HG03432 (cell line): ENCODE results near the gene PPIP5K2.

Experiments used
- ATAC-seq: cut with Tn5 transposase; IDR thresholded peaks from one replicate; pipeline ENCODE4 v1.9.1; 2021; ENCODE audit warnings: mild to moderate bottlenecking, moderate library complexity; ENCODE audit not compliant: unreplicated experiment

PPIP5K2 gene

DNA sequence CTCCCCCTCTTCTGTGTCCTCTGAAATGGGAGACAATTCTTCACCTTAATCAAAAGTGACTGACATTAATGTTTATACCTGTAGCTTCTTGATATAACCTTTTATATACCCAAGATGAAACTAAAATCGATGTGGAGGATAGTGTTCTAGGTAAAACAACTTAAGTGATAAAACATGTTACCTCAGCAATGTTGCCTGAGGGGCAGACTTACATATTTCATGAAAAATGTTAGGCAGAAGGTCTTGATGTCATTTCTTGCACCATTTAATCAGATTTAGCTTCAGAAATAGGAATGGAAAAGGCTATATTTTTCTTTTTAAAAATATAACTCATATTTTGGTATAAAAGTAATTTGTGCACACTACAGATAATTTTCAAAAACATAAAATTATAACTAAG lies 115.8 kb downstream of the PPIP5K2 start:
- ATAC-seq: no peak

DNA sequence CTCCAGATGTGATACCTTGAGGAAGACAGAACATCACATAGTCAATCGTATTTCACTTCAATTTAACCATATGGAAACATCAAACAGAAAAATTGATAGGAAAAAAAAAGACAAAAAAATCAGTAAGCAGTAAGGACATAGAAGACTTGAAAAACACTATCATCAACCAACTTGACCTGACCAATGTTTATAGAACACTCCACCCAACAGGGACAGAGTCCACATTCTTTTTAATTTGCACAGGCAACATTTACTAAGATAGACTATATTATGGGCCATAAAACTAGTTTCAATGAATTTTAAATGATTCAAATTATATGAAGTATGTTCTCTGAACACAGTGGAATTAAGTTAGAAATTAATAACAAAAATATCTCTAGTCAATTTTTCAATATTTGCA lies 117.7 kb downstream of the PPIP5K2 start:
- no peak for ATAC-seq

DNA sequence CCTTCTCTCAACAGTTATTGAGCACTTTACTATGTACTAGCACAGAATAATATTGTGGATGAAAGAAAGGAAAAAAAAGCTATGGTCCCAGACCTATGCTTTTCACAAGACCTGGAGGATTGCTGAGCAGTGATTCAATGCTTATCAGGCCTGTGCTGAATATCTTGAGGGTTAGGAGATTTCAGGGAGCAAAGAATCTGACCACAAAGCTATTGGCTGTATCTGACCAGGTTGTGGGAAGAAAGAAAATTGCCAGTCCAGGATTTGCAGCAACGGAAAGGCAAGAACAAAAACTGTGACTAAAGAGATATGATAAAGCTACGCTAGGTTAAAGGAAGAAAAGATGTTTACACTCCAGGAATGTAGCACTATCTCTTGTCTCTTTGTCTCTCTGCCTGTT lies 123.6 kb downstream of the PPIP5K2 start:
- ATAC-seq: no peak

DNA sequence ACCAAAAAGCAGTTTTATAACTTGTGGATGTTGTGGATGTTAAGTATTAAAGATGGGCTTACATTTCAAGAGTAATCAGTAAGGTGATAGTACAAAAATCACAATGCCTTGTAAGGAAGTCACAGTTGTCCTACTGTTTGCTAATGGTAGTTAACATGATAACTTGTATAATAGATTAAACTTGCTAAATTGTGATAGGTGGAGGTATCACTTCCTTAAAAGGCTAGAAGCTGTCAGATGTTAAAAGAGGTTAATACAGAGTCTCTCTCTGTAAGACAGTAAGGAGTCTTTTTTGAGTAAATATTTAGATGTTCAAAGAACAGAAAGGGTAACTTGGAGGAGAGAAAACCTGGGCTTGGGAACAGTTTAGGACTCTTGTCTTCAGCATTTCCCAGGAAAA lies 124.3 kb downstream of the PPIP5K2 start:
- ATAC-seq: no peak

DNA sequence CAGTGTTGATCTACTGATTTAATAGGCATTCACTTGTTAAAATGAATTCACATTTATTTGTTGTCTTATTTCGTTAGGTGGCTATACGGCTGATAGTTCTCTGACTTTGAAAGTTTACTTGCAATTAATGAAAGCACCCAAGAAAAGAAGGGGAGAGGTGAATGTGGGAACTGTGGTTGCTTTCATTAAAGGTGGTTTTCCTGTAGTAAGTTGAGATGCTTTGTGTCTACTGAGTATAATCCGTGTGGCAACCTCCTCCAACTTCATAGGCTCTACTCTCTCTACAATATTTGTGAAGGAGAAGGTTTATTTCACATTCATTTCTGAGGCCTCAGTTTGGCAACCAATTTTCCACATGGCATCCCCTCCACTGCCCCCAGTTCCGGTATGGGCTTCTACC lies 125.7 kb downstream of the PPIP5K2 start:
- ATAC-seq: no peak

DNA sequence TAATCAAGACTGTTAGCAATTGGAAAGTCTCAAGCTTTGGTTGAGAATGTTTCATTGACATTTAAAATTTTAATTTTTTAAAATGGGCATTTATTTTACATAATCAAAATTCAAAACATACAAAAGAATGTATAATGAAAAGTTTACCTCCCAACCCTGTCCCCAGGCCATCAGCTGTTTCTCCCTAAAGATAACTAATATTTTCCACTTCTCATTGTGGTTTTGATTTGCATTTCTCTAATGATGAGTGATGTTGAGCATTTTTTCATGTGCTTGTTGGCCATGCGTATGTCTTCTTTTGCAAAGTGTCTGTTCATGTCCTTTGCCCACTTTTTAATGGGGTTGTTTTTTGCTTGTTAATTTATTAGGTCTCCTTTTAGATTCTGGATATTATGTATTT lies 127.0 kb downstream of the PPIP5K2 start:
- ATAC-seq: no peak

DNA sequence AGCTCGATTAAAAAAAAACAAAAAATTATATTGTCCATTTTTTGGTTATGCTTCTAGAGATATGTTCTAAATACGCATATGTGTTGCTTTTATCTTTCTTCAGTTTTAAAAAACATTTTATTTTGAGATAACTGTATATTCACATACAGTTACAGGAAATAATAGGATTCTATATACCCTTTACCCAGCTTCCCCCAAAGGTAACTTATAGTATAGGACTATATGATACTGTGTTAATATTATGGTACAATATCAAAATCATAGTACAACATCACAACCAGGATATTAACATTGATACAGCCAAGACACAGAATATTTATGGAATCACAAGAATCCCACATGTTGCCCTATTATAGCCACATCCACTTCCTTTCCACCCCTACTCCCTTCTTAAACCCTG lies 129.0 kb downstream of the PPIP5K2 start:
- ATAC-seq: no peak

DNA sequence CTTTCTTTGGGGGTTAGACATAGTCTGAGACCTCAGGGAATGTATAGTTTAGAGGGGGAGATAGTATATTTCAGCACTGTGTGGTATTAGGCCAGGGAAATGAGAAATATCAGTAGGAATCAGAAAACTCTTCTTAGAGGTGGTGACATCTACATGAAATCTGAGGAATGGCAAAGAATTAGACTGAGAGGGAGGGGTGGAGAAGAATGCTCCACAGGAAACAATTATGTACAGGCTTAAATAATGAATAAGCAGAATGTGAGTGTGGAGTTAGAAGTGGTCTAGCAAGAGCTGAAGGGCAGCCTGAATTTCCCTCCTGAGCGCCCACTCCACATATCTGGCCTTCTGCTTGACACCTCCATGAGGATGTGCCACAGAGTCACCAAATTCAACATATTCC lies 134.8 kb downstream of the PPIP5K2 start:
- no peak for ATAC-seq

- no peak for ATAC-seq
Measured at GRCh38 chr5:103255691-103256090, 135.6 kb downstream of the PPIP5K2 start.

GRCh38 chr5:103256178-103256577 lies 136.1 kb downstream of the PPIP5K2 start:
- no peak for ATAC-seq

GRCh38 chr5:103258368-103258956 lies 138.4 kb downstream of the PPIP5K2 start, which contains the start of gene MACIR:
Gene MACIR (plus strand): TSS chr5:103258763. CDS start chr5:103275920, 17,157 bp downstream.
- ATAC-seq: peak; percentile 82

DNA sequence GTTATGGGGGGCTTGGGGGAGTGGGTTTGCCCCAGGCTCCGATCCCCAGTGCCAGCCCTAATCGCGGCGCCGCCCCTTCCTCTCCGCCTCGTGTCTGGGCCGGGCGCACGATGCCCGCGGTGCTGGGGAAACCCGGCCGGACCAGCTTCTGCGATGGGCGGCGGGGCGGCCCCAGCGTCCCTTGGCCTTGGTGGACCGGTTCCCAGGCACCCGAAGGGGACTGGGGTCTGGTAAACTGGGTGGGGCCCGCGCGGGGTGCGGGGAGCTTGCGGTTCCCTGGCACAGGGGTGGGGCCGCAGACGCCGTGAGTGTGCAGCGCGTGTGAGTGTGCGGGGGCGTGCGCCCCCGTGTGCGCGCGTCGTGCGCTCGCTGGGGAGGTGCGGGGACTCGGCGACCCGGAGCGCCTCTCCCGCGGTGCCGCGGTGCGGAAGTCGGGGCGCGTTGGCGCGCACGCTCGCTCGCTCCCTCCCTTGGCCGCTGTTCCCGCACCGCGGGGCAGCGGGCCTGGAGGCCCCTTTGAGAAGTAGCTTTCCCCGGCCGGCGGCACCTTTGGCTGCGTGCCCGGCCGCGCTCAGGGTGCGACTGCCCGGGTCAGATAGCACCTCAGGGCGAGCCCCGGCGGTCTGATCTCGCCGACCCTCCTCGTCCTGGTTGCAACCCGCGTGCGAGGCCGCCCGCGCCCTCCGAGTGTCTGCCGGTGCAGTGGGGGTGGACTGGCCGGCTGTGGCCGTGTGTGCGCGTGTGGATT lies 139.0 kb downstream of the PPIP5K2 start:
- peak; percentile 47 for ATAC-seq

GRCh38 chr5:103259705-103260355 lies 139.7 kb downstream of the PPIP5K2 start:
- no peak for ATAC-seq

GRCh38 chr5:103260951-103261350 lies 140.8 kb downstream of the PPIP5K2 start:
- peak; percentile 26 for ATAC-seq
